Measurements from ENCODE around the gene SEPTIN7.
A peak's percentile ranks its signal among the peaks of the same experiment; 100 is the strongest.

SEPTIN7 gene

GRCh38 chr7:35831208-35831607 is 30.4 kb downstream of the SEPTIN7 start:
- Histone ChIP-seq H3K4me3 (ENCODE audit: low read depth, low read length) (no peak overlapping the region), H3K79me2 (ENCODE audit: control insufficient read depth, insufficient read depth, low read length, unreplicated experiment) (peaks cover 97% of the 10 kb centered on the region), H3K27me3 (ENCODE audit: insufficient read depth, low read length) (no peaks in the 10 kb centered on the region), H3K4me1 (ENCODE audit: control insufficient read depth, insufficient read depth, low read length, unreplicated experiment) (peaks cover 23% of the 10 kb centered on the region), H3K27ac (ENCODE audit: low read depth, low read length) (no peak overlapping the region), H2AFZ (ENCODE audit: low read length, unreplicated experiment) (no peak overlapping the region), H3K36me3 (ENCODE audit: insufficient read depth, low read length) (peaks cover 17% of the 10 kb centered on the region)

DNA sequence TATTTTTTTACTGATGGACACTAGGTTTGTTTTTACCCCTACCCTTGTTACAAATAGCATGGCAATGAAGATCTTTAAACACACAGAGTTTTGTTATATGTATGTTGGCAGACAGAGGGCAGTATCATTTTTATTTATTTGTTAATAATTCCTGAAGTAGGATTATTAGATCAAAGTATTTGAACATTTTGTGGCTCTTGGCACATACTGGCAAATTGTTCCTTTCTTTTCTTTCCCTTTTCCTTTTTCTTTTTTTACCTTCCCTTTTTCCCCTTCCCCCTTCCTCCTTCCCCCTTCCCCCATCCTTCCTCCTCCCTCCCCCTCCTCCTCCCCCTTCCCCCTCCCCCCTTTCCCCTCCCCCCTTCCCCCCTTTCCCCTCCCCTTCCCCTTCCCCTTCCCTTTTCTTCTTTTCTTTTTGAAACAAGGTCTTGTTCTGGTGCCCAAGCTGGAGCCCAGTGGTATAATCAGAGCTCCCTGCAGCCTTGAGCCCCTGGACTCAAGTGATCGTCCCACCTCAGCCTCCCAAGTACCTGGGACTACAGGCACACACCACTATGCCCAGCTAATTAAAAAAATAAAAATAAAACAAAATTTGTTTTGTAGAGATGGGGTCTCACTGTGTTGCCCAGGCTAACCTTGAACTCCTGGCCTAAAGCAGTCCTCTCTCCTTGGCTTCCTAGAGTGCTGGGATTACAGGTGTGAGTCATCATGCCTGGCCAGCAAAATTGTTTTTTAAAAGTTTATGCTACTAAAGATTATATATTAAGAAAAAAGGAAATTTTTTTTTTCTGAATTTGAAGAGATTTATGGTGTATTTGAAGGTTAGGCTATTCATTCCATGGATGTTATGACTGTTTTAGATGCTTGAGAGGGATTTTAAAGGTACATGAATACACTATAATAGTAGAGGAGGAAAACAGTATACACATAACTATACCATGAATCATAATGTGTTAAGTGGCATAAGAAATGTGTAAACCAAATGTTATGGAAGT is 39.3 kb downstream of the SEPTIN7 start:
- peaks cover 81% of the 10 kb centered on the region for H3K79me2 ChIP-seq (ENCODE audit: control insufficient read depth, insufficient read depth, low read length, unreplicated experiment)
- H3K4me1 ChIP-seq (ENCODE audit: control insufficient read depth, insufficient read depth, low read length, unreplicated experiment): peaks cover 12% of the 10 kb centered on the region
- no peak overlapping the region for H2AFZ ChIP-seq (ENCODE audit: low read length, unreplicated experiment)
- peak overlapping the region; percentile 17; the same call in 1 of the 2 replicates for H3K27ac ChIP-seq (ENCODE audit: low read depth, low read length)
- H3K27me3 ChIP-seq (ENCODE audit: insufficient read depth, low read length): no peaks in the 10 kb centered on the region
- H3K4me3 ChIP-seq (ENCODE audit: low read depth, low read length): no peak overlapping the region
- H3K36me3 ChIP-seq (ENCODE audit: insufficient read depth, low read length): peaks cover 5% of the 10 kb centered on the region; the same call in 1 of the 2 replicates

GRCh38 chr7:35846816-35847412 is 46.1 kb downstream of the SEPTIN7 start:
- H3K27ac ChIP-seq (ENCODE audit: low read depth, low read length): no peak overlapping the region
- peaks cover 75% of the 10 kb centered on the region for H3K79me2 ChIP-seq (ENCODE audit: control insufficient read depth, insufficient read depth, low read length, unreplicated experiment)
- H3K36me3 ChIP-seq (ENCODE audit: insufficient read depth, low read length): peaks cover 7% of the 10 kb centered on the region; the same call in 1 of the 2 replicates

DNA sequence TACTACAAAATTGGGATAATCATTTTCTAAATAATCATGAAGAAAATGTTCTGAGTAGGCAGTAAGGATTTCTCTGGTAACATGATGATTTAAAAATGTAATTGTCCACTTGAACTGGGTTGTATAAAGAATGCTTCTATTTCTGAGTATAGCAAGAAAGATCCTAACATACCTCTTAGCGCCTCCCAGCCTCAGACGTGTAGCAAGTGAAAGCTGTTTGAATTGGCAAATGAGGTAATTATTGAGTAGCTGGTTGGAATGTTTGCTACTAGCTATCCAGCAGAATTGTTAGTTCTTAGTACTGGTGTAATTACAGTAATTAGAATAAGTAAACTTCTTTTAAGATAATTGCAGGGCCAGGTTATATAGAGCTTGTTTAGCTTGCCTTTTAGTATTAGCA is 47.9 kb downstream of the SEPTIN7 start:
- H2AFZ ChIP-seq (ENCODE audit: low read length, unreplicated experiment): no peak overlapping the region
- H3K27ac ChIP-seq (ENCODE audit: low read depth, low read length): no peak overlapping the region
- no peaks in the 10 kb centered on the region for H3K27me3 ChIP-seq (ENCODE audit: insufficient read depth, low read length)
- no peak overlapping the region for H3K4me3 ChIP-seq (ENCODE audit: low read depth, low read length)
- peaks cover 7% of the 10 kb centered on the region; the same call in 1 of the 2 replicates for H3K36me3 ChIP-seq (ENCODE audit: insufficient read depth, low read length)
- H3K79me2 ChIP-seq (ENCODE audit: control insufficient read depth, insufficient read depth, low read length, unreplicated experiment): peaks cover 75% of the 10 kb centered on the region
- no peaks in the 10 kb centered on the region for H3K4me1 ChIP-seq (ENCODE audit: control insufficient read depth, insufficient read depth, low read length, unreplicated experiment)

More at GRCh38 chr7:35846816-35847412, 46.1 kb downstream of the SEPTIN7 start:
- H2AFZ ChIP-seq (ENCODE audit: low read length, unreplicated experiment): no peak overlapping the region
- no peaks in the 10 kb centered on the region for H3K27me3 ChIP-seq (ENCODE audit: insufficient read depth, low read length)
- H3K4me1 ChIP-seq (ENCODE audit: control insufficient read depth, insufficient read depth, low read length, unreplicated experiment): no peaks in the 10 kb centered on the region
- H3K4me3 ChIP-seq (ENCODE audit: low read depth, low read length): no peak overlapping the region

- Histone ChIP-seq H3K27ac (ENCODE audit: low read depth, low read length) (no peak overlapping the region), H3K4me1 (ENCODE audit: control insufficient read depth, insufficient read depth, low read length, unreplicated experiment) (no peaks in the 10 kb centered on the region), H2AFZ (ENCODE audit: low read length, unreplicated experiment) (no peak overlapping the region), H3K36me3 (ENCODE audit: insufficient read depth, low read length) (peaks cover 7% of the 10 kb centered on the region; the same call in 1 of the 2 replicates), H3K4me3 (ENCODE audit: low read depth, low read length) (no peak overlapping the region), H3K27me3 (ENCODE audit: insufficient read depth, low read length) (no peaks in the 10 kb centered on the region), H3K79me2 (ENCODE audit: control insufficient read depth, insufficient read depth, low read length, unreplicated experiment) (peaks cover 76% of the 10 kb centered on the region)
Measured at GRCh38 chr7:35849158-35849831, 48.4 kb downstream of the SEPTIN7 start.

DNA sequence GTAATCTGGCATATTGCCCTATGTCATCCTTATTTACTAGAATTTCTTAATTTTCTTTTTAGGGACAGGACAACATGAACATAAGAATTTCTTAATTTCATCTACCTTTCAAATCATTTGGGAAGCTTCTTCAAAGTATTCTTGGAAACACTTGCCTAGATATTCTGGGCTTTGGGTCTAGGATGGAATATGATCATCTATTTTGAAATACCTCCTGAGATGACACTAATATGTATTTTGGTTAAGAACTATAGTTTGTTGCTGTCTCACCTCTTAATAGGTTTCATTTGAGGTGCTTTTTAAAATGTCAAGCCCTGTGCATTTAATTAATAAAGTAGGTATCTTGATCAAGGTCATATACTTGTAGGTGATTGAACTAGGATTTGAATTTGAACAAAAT is 49.1 kb downstream of the SEPTIN7 start:
- no peak overlapping the region for H3K4me3 ChIP-seq (ENCODE audit: low read depth, low read length)
- H3K27ac ChIP-seq (ENCODE audit: low read depth, low read length): no peak overlapping the region
- H3K4me1 ChIP-seq (ENCODE audit: control insufficient read depth, insufficient read depth, low read length, unreplicated experiment): peaks cover under 1% of the 10 kb centered on the region
- no peak overlapping the region for H2AFZ ChIP-seq (ENCODE audit: low read length, unreplicated experiment)
- peaks cover 7% of the 10 kb centered on the region; the same call in 1 of the 2 replicates for H3K36me3 ChIP-seq (ENCODE audit: insufficient read depth, low read length)
- H3K27me3 ChIP-seq (ENCODE audit: insufficient read depth, low read length): no peaks in the 10 kb centered on the region
- H3K79me2 ChIP-seq (ENCODE audit: control insufficient read depth, insufficient read depth, low read length, unreplicated experiment): peaks cover 77% of the 10 kb centered on the region

All from ACC112 (cell line).